ENCODE results near the gene AKR1C4. TPM values are rescaled to one million over a fixed set of nuclear protein-coding genes. Genes with fewer than 3 reads are reported as not detected.

Gene AKR1C4
- not detected for total RNA-seq

DNA sequence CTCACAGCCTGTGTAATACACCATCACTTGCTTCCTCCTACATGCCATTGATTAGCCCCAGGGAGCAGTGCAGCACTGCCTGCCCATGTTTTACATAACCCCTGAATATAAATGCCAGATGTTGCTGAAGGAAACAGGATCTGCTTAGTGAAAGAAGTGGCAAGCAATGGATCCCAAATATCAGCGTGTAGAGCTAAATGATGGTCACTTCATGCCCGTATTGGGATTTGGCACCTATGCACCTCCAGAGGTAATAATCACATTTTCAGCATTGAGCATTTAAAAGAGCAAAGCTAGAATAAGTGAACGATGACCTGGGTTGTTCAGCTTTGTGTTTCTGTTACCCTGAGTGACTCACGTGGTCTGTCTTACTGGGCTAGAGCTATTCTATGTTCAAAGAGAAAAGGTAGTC lies at the start of gene AKR1C4:
TSS of gene AKR1C4 (plus strand) at position 136 of the 412 bp plus-strand sequence. CDS start at position 167, 31 bp downstream.
- WGBS: 61% methylated on average over 4 of the region's 4 CpGs
- no peaks in the 10 kb centered on the region for H3K36me3 ChIP-seq
- no peaks in the 10 kb centered on the region for H3K4me1 ChIP-seq (replicated peaks)
- H3K4me3 ChIP-seq: no peak within 1 kb of the TSS
- no peak within 1 kb of the TSS for H3K27ac ChIP-seq
- no peaks in the 10 kb centered on the region for H3K27me3 ChIP-seq (replicated peaks; ENCODE audit: insufficient read depth)
- TF ChIP-seq POLR2A (IDR thresholded peaks at IDR 0.05) (no peak), POLR2AphosphoS5 (IDR thresholded peaks at IDR 0.05) (peak; percentile 33)
- no peaks in the 10 kb centered on the region for H3K9me3 ChIP-seq
- intact Hi-C loops (cut with DNase I): no loop called here
- DNase-seq (ENCODE audit: low spot score): no peak

DNA sequence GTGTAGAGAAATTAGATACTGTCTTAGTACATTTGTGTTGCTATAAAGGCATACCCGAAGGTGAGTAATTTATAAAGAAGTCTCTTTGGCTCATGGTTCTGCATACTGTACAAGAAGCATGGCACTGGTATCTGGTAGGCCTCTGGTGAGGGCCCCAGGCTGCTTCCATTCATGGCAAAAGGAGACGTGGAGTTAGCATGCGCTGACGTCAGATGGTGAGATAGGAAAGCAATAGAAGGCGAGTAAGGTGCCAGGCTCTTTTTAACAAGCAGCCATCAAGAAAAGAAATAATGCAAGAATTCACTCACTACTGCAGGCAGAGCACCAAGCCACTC lies 49.8 kb upstream of the AKR1C4 start:
- no peak overlapping the region for H3K4me3 ChIP-seq
- no peaks in the 10 kb centered on the region for H3K9me3 ChIP-seq
- WGBS: 84% methylated on average over 5 of the region's 5 CpGs
- no peaks in the 10 kb centered on the region for H3K4me1 ChIP-seq (replicated peaks)
- no peak for DNase-seq (ENCODE audit: low spot score)
- no peaks in the 10 kb centered on the region for H3K36me3 ChIP-seq
- no peaks in the 10 kb centered on the region for H3K27me3 ChIP-seq (replicated peaks; ENCODE audit: insufficient read depth)
- no peak overlapping the region for H3K27ac ChIP-seq
- TF ChIP-seq POLR2AphosphoS5 (IDR thresholded peaks at IDR 0.05) (no peak), CTCF (IDR thresholded peaks at IDR 0.05) (no peak)
- intact Hi-C loops (cut with DNase I): no loop called here

DNA sequence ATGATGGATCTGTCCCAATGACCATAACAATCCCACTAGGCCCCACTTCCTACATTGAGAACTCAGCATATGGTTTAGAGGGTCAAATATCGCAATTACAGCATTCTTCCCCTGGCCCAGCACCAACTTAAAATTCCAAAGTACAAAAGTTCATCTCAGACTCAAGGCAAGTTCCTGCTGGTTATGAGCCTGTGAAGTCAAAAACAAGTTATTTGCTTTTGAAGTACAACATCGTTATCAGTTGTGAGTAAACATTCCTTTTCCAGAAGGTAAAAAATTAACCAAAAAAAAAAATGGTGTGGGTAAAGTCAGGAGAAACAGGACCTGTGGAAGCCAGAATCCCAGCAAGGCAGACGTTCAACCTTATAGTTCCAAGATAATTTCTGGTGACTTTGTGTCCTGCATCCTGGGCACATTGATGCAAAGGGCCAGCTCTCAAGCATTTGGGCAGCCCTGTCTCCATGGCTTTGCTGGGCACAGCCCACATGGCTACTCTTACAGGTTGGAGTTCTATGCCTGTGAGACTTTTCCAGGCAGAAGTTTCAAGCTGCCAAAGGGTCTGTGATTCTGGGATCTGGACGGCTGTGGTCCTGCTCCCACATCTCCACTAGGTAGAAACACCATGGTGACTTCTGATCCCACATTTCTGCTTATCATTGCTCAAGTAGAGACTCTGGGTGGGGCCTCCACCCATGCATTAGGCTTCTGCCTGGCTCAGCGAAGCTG lies 49.2 kb upstream of the AKR1C4 start:
- no peak overlapping the region for H3K27ac ChIP-seq
- WGBS: 62% methylated on average over 5 of the region's 5 CpGs

DNA sequence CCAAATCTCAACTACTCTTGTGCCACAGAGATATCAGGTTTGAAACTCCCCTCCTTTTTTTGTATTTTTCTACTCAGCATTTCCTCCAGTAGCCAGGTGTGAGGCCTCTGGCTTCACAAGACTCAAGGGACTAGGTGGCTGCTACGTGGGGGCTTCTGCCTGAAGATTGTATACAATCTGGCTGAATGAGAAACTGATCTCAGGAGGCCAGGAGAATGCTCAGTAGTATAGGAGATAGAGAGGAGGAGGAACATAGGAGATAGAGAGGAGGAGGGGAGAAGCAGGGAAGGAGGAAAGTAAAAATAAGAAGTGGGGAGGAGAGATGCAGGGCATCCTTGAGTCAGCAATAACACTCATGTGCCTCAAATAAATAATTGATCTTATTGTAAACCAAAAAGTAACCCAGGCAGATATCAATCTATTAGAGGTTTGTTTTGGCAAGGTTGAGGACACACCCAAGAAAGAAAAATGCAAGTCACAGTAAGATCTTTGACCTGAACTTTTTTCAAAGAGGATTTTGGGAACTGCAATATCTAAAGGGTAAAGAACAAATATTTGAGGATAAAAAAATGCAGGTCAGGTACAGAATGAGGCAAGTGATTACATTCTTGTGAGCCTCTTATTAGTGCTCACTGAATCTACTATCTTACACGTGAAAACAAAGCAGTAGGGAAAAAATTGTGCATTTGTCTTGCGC lies 48.5 kb upstream of the AKR1C4 start:
- intact Hi-C loops (cut with DNase I): no loop called here
- H3K4me1 ChIP-seq (replicated peaks): no peaks in the 10 kb centered on the region
- H3K4me3 ChIP-seq: no peak overlapping the region
- H3K27me3 ChIP-seq (replicated peaks; ENCODE audit: insufficient read depth): no peaks in the 10 kb centered on the region
- H3K9me3 ChIP-seq: no peaks in the 10 kb centered on the region
- no peaks in the 10 kb centered on the region for H3K36me3 ChIP-seq
- no peak overlapping the region for H3K27ac ChIP-seq
- no peak for TF ChIP-seq CTCF (IDR thresholded peaks at IDR 0.05)
- no peak for TF ChIP-seq POLR2A (IDR thresholded peaks at IDR 0.05)
- no peak for TF ChIP-seq POLR2AphosphoS5 (IDR thresholded peaks at IDR 0.05)
- 59% methylated on average over 3 of the region's 3 CpGs for WGBS
- DNase-seq (ENCODE audit: low spot score): no peak

More for the DNA sequence above, 49.2 kb upstream of the AKR1C4 start:
- H3K9me3 ChIP-seq: no peaks in the 10 kb centered on the region
- TF ChIP-seq POLR2AphosphoS5 (IDR thresholded peaks at IDR 0.05) (no peak), CTCF (IDR thresholded peaks at IDR 0.05) (no peak), POLR2A (IDR thresholded peaks at IDR 0.05) (no peak)
- intact Hi-C loops (cut with DNase I): no loop called here
- H3K36me3 ChIP-seq: no peaks in the 10 kb centered on the region
- no peaks in the 10 kb centered on the region for H3K4me1 ChIP-seq (replicated peaks)
- no peak for DNase-seq (ENCODE audit: low spot score)
- H3K4me3 ChIP-seq: no peak overlapping the region
- H3K27me3 ChIP-seq (replicated peaks; ENCODE audit: insufficient read depth): no peaks in the 10 kb centered on the region

DNA sequence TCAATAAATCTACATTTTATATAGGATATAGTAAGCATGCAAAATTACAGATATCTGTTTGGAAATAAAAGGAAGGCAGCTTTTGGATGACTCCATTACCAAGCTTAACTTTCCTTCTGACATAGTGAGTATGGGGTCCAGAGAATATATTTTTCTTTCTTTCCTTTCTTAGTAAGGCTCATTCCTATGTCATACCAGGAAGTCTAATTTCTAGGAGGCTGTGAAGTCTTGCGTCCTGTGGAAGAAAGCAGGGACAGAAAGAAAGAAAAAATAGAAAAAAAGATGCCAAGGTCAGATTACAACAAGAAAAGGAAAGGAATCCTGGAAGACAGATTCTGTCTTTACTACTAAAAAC lies 48.0 kb upstream of the AKR1C4 start:
- TF ChIP-seq POLR2A (IDR thresholded peaks at IDR 0.05) (no peak), POLR2AphosphoS5 (IDR thresholded peaks at IDR 0.05) (no peak), CTCF (IDR thresholded peaks at IDR 0.05) (no peak)
- no peaks in the 10 kb centered on the region for H3K27me3 ChIP-seq (replicated peaks; ENCODE audit: insufficient read depth)
- no peak overlapping the region for H3K4me3 ChIP-seq
- DNase-seq (ENCODE audit: low spot score): no peak
- H3K36me3 ChIP-seq: no peaks in the 10 kb centered on the region
- H3K27ac ChIP-seq: no peak overlapping the region
- intact Hi-C loops (cut with DNase I): no loop called here
- H3K9me3 ChIP-seq: no peaks in the 10 kb centered on the region
- 50% methylated on average over 1 of the region's 1 CpG for WGBS
- no peaks in the 10 kb centered on the region for H3K4me1 ChIP-seq (replicated peaks)
